Trophoblast cell (in vitro differentiated cells and primary cell): ENCODE measurements around the gene MXRA8.

ENCODE experiments used
- DNase-seq, 2 donors: peaks; one replicate each; pipeline ENCODE4 v3.0.0-alpha.2; 2016
- H2AFZ ChIP-seq: 2 replicates; pipeline ENCODE4 v1.6.1; 2013; ENCODE audit warnings: low read length, moderate library complexity, mild to moderate bottlenecking; ENCODE audit not compliant: insufficient read depth, poor library complexity
- H2AK5ac ChIP-seq: 2 replicates; pipeline ENCODE4 v1.6.1; 2013; ENCODE audit warnings: mild to moderate bottlenecking, low read length
- H2BK120ac ChIP-seq: 2 replicates; pipeline ENCODE4 v1.6.1; 2013; ENCODE audit warnings: low read length, mild to moderate bottlenecking, moderate library complexity; ENCODE audit not compliant: insufficient read depth, poor library complexity
- H2BK12ac ChIP-seq: 2 replicates; pipeline ENCODE4 v1.6.1; 2013; ENCODE audit warnings: mild to moderate bottlenecking, low read length, moderate library complexity
- H2BK5ac ChIP-seq: 2 replicates; pipeline ENCODE4 v1.6.1; 2013; ENCODE audit warnings: low read length, low read depth, moderate library complexity, mild to moderate bottlenecking; ENCODE audit not compliant: poor library complexity
- H3K14ac ChIP-seq: 2 replicates; pipeline ENCODE4 v1.6.1; 2013; ENCODE audit warnings: mild to moderate bottlenecking, low read length
- H3K18ac ChIP-seq: 2 replicates; pipeline ENCODE4 v1.6.1; 2013; ENCODE audit warnings: mild to moderate bottlenecking, low read length
- H3K23ac ChIP-seq: 2 replicates; pipeline ENCODE4 v1.6.1; 2013; ENCODE audit warnings: low read length
- H3K27ac ChIP-seq: 2 replicates; pipeline ENCODE4 v1.5.1; 2013; ENCODE audit warnings: low read depth, mild to moderate bottlenecking, inconsistent platforms, low read length, moderate library complexity
- H3K27me3 ChIP-seq: 2 replicates; pipeline ENCODE4 v1.6.1; 2013; ENCODE audit warnings: inconsistent platforms, mild to moderate bottlenecking, low read length, moderate library complexity; ENCODE audit not compliant: insufficient read depth
- H3K36me3 ChIP-seq, 2 experiments: 1 replicate in 1 of 2; 2 replicates in 1 of 2; pipeline ENCODE4 v1.6.1; 2013; ENCODE audit warnings: low read length in 2 of 2, mild to moderate bottlenecking in 2 of 2, moderate library complexity in 1 of 2; ENCODE audit not compliant: insufficient read depth in 2 of 2, control insufficient read depth in 1 of 2
- H3K4ac ChIP-seq: 2 replicates; pipeline ENCODE4 v1.6.1; 2013; ENCODE audit warnings: low read depth, mild to moderate bottlenecking, low read length, moderate library complexity
- H3K4me1 ChIP-seq, 2 experiments: 1 replicate in 1 of 2; 2 replicates in 1 of 2; pipeline ENCODE4 v1.6.1; 2013; ENCODE audit warnings: low read length in 2 of 2, mild to moderate bottlenecking in 2 of 2, moderate library complexity in 1 of 2; ENCODE audit not compliant: insufficient read depth in 2 of 2, control insufficient read depth in 1 of 2
- H3K4me2 ChIP-seq: 2 replicates; pipeline ENCODE4 v1.6.1; 2013; ENCODE audit warnings: inconsistent platforms, mild to moderate bottlenecking, low read length, moderate library complexity
- H3K4me3 ChIP-seq: 2 replicates; pipeline ENCODE4 v1.5.1; 2013; ENCODE audit warnings: mild to moderate bottlenecking, low read depth, low read length, inconsistent platforms
- H3K79me1 ChIP-seq: one replicate; pipeline ENCODE4 v1.6.1; 2013; ENCODE audit warnings: low read length
- H3K79me2 ChIP-seq: 2 replicates; pipeline ENCODE4 v1.6.1; 2013; ENCODE audit warnings: low read length, mild to moderate bottlenecking; ENCODE audit not compliant: control insufficient read depth, insufficient read depth, poor library complexity
- H3K9ac ChIP-seq: 2 replicates; pipeline ENCODE4 v1.6.1; 2013; ENCODE audit warnings: mild to moderate bottlenecking, low read length
- H3K9me3 ChIP-seq: 2 replicates; pipeline ENCODE4 v1.6.1; 2013; ENCODE audit warnings: low read depth, mild to moderate bottlenecking, control low read depth, inconsistent platforms, low read length; ENCODE audit not compliant: insufficient read depth
- H4K12ac ChIP-seq: 2 replicates; pipeline ENCODE4 v1.6.1; 2013; ENCODE audit warnings: low read depth, mild to moderate bottlenecking, low read length, moderate library complexity
- H4K8ac ChIP-seq: 2 replicates; pipeline ENCODE4 v1.6.1; 2013; ENCODE audit warnings: low read depth, mild to moderate bottlenecking, low read length, moderate library complexity
- H4K91ac ChIP-seq: one replicate; pipeline ENCODE4 v1.6.1; 2013; ENCODE audit warnings: low read depth, mild to moderate bottlenecking, low read length, moderate library complexity
- WGBS: extraction: QIAGEN DNeasy Blood & Tissue Kit; methylation state at CpG from one replicate; pipeline ENCODE4 v1.1.7; 2013; ENCODE audit warnings: missing lambda C conversion rate; ENCODE audit not compliant: insufficient read length, insufficient coverage; ENCODE audit errors: extremely low coverage; 5-methylcytosine and 5-hydroxymethylcytosine counted together

The MXRA8 gene

GRCh38 chr1:1359308-1359663 is 931 bp upstream of the MXRA8 start:
- peak overlapping the region; percentile 85 for H3K4ac ChIP-seq
- no peak for DNase-seq
- peak overlapping the region; percentile 95 for H2BK12ac ChIP-seq
- H3K14ac ChIP-seq, result peak overlapping the region; percentile 94
- peak overlapping the region; percentile 85 for H4K12ac ChIP-seq
- no CpG with 5 or more reads among the region's 6 CpGs for WGBS
- peaks cover 6% of the 10 kb centered on the region for H3K27me3 ChIP-seq
- peaks cover 24% of the 10 kb centered on the region for H3K79me2 ChIP-seq
- H2AFZ ChIP-seq, result peak overlapping the region; percentile 14
- H3K4me1 ChIP-seq, result peaks cover 36 to 43% of the 10 kb centered on the region in 2 experiments
- H3K9ac ChIP-seq, result peak overlapping the region; percentile 44
- H3K4me3 ChIP-seq, result no peak overlapping the region
- peaks cover 48% of the 10 kb centered on the region for H3K79me1 ChIP-seq
- peak overlapping the region; percentile 99 for H2BK120ac ChIP-seq
- H3K27ac ChIP-seq, result peak overlapping the region; percentile 97
- peak overlapping the region; percentile 85 for H2AK5ac ChIP-seq
- H3K36me3 ChIP-seq, result peaks cover 7 to 8% of the 10 kb centered on the region in 2 experiments
- H3K4me2 ChIP-seq, result peak overlapping the region; percentile 49
- peak overlapping the region; percentile 91 for H4K91ac ChIP-seq
- H3K9me3 ChIP-seq, result no peaks in the 10 kb centered on the region
- peak overlapping the region; percentile 84 for H2BK5ac ChIP-seq
- peak overlapping the region; percentile 88 for H4K8ac ChIP-seq
- no peak overlapping the region for H3K23ac ChIP-seq
- peak overlapping the region; percentile 86 for H3K18ac ChIP-seq

DNA sequence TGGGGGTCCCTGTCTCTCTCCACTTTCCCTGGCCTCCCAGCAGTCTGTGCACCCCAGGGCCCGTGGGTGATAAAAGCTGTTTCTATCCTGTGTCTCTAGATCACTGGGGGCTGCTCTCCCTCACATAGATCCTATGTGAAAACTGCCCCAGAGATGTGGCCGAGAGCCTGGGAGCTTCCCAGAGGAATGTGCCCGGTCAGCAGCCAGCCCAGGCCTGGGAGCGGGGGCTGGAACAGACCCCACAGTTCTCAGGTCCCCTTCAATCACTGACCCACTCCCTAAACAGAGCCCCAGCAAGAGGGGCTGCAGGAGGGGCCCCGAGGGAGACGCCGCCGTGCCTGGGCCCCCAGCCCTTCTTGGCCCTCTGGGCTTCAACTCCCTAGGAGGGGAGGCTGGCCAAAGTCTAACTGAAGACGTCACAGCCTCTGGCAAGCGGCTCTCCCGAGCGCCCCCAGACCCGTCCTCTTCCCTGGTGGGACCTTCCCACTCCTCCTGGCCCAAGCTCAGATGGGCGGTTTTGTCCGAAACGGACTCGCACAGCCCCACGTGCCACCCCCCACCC is 403 bp downstream of the MXRA8 start:
- H3K9me3 ChIP-seq, result no peaks in the 10 kb centered on the region
- H4K91ac ChIP-seq, result peak overlapping the region; percentile 91
- peak overlapping the region; percentile 69 for H3K9ac ChIP-seq
- peaks cover 38 to 44% of the 10 kb centered on the region in 2 experiments for H3K4me1 ChIP-seq
- peak overlapping the region; percentile 37 for H2BK12ac ChIP-seq
- H3K18ac ChIP-seq, result peak overlapping the region; percentile 92
- peaks cover 48% of the 10 kb centered on the region for H3K79me1 ChIP-seq
- peak overlapping the region; percentile 93 for H3K4ac ChIP-seq
- H4K8ac ChIP-seq, result peak overlapping the region; percentile 21
- peaks cover 20 to 22% of the 10 kb centered on the region in 2 experiments for H3K36me3 ChIP-seq
- peaks cover 24% of the 10 kb centered on the region for H3K79me2 ChIP-seq
- H3K27me3 ChIP-seq, result peaks cover 9% of the 10 kb centered on the region
- peak overlapping the region; percentile 99 for H2BK120ac ChIP-seq
- no peak overlapping the region for H2AFZ ChIP-seq
- peak overlapping the region; percentile 69 for H3K4me3 ChIP-seq
- peak overlapping the region; percentile 85 for H3K14ac ChIP-seq
- peak in 1 of 2 donors; percentile 33 for DNase-seq
- peak overlapping the region; percentile 97 for H3K27ac ChIP-seq
- H2AK5ac ChIP-seq, result peak overlapping the region; percentile 59
- peak overlapping the region; percentile 95 for H2BK5ac ChIP-seq
- H4K12ac ChIP-seq, result peak overlapping the region; percentile 70
- WGBS, result no CpG with 5 or more reads among the region's 18 CpGs
- no peak overlapping the region for H3K23ac ChIP-seq
- H3K4me2 ChIP-seq, result peak overlapping the region; percentile 61

DNA sequence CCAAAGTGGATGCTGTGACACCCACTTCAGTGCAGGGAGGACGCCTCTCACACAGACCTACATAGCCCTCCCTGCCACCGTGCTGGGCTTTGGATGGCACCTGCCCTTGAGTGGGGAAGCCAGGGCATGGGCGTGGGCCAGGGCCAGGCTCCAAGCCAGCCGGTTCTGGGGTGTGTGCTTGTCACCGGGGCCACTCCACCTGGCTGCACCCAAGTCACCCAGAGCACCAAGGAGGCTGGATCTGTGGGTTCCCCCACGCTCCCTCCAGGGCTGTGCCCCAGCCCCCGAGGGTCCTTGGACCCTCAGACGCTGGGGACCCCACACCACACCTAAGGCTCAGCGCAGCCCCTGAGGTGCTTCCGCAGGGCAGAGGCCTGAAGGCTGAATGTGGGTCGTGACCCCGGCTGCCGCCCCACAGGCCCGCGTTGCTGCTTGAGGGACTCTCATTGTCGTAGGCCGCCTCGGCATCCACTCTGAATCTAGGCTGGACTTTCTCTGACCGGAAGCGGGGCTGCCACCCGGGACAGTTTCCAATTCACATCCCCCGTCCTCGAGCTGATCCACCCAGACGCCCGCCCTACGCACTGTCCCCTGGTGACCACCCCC is 1.5 kb downstream of the MXRA8 start:
- no peak overlapping the region for H2AFZ ChIP-seq
- no CpG with 5 or more reads among the region's 26 CpGs for WGBS
- H4K12ac ChIP-seq, result no peak overlapping the region

DNA sequence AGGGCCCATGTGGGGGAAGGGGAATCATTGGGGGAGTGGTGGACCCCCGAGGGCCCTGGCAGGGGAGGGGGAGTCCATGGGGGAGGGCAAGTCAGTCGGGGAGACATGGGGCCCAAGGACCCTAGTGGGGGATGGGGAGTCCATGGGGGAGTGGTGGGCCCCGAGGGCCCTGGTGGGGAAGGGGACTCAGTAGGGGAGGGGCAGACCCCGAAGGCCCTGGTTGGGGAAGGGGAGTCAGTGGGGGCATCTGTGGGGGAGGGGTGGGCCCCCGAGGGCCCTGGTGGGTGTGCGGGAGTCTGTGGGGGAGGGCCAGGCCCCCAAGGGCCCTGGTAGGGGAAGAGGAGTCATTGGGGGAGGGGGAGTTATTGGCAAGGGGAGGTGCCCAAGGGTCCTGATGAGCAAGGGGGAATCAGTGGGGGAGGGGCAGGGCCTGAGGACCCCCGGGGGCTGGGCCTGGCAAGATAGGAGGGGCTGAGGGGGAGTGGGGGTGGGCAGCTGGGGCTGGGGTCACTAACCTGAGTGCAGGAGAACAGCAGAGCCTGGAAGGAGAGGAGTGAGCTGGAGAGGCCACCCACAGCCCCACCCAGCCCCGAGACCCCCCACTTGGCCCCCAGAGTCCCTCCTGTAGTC is 2.1 kb downstream of the MXRA8 start:
- Histone ChIP-seq H3K4me3 (no peak overlapping the region), H2AK5ac (no peak overlapping the region), H3K79me2 (peaks cover 24% of the 10 kb centered on the region), H3K9ac (no peak overlapping the region), H3K23ac (no peak overlapping the region), H3K4ac (no peak overlapping the region), H3K4me2 (peak overlapping the region; percentile 61), H4K8ac (no peak overlapping the region), H3K9me3 (no peaks in the 10 kb centered on the region), H3K14ac (no peak overlapping the region), H3K27ac (no peak overlapping the region), H4K91ac (no peak overlapping the region), H2AFZ (no peak overlapping the region), H2BK120ac (no peak overlapping the region), H4K12ac (no peak overlapping the region), H3K79me1 (peaks cover 43% of the 10 kb centered on the region), H3K36me3 (peaks cover 30 to 31% of the 10 kb centered on the region in 2 experiments), H3K18ac (no peak overlapping the region), H3K27me3 (peaks cover 9% of the 10 kb centered on the region), H2BK12ac (no peak overlapping the region), H2BK5ac (no peak overlapping the region), H3K4me1 (peaks cover 44 to 52% of the 10 kb centered on the region in 2 experiments)
- no peak for DNase-seq
- whole genome bisulfite sequencing, result no CpG with 5 or more reads among the region's 8 CpGs

More for the DNA sequence above, 1.5 kb downstream of the MXRA8 start:
- no peaks in the 10 kb centered on the region for H3K9me3 ChIP-seq
- H4K91ac ChIP-seq, result peak overlapping the region; percentile 29
- no peak overlapping the region for H2BK12ac ChIP-seq
- peaks cover 24% of the 10 kb centered on the region for H3K79me2 ChIP-seq
- no peak overlapping the region for H3K27ac ChIP-seq
- H2BK120ac ChIP-seq, result peak overlapping the region; percentile 35
- H2BK5ac ChIP-seq, result peak overlapping the region; percentile 24
- H3K4ac ChIP-seq, result peak overlapping the region; percentile 63
- H3K9ac ChIP-seq, result no peak overlapping the region
- H3K4me2 ChIP-seq, result peak overlapping the region; percentile 61
- peak overlapping the region; percentile 62 for H3K18ac ChIP-seq
- peaks cover 47 to 49% of the 10 kb centered on the region in 2 experiments for H3K4me1 ChIP-seq
- peaks cover 9% of the 10 kb centered on the region for H3K27me3 ChIP-seq
- H3K36me3 ChIP-seq, result peaks cover 30% of the 10 kb centered on the region in 2 experiments
- H3K23ac ChIP-seq, result no peak overlapping the region
- no peak overlapping the region for H4K8ac ChIP-seq
- peak overlapping the region; percentile 79 for H2AK5ac ChIP-seq
- H3K4me3 ChIP-seq, result peak overlapping the region; percentile 64
- no peak for DNase-seq
- H3K79me1 ChIP-seq, result peaks cover 45% of the 10 kb centered on the region
- H3K14ac ChIP-seq, result peak overlapping the region; percentile 37
